Activated gamma-delta T cell treated with Interleukin-2 at 50 U/mL for 16 hours (primary cell): ENCODE measurements around the gene ASB13.

Source experiments
- DNase-seq: peaks from one replicate; pipeline ENCODE4 v3.0.0-alpha.2; 2020

ASB13 gene

GRCh38 chr10:5668429-5668828, 2.0 kb upstream of the ASB13 start:
- no peak for DNase-seq

- no peak for DNase-seq
These were observed 641 bp upstream of the ASB13 start for GRCh38 chr10:5666841-5667630.

GRCh38 chr10:5665373-5666007, 905 bp downstream of the ASB13 start:
- DNase-seq = no peak

- no peak for DNase-seq
These were observed 2.5 kb downstream of the ASB13 start for GRCh38 chr10:5663692-5664427.

GRCh38 chr10:5662708-5663579, 3.5 kb downstream of the ASB13 start:
- no peak for DNase-seq

GRCh38 chr10:5661043-5661442, 5.4 kb downstream of the ASB13 start:
- no peak for DNase-seq

GRCh38 chr10:5659702-5660528, 6.5 kb downstream of the ASB13 start:
- DNase-seq = no peak

- no peak for DNase-seq
These were observed 7.3 kb downstream of the ASB13 start for GRCh38 chr10:5658871-5659618.

GRCh38 chr10:5656737-5657579, 9.4 kb downstream of the ASB13 start:
- no peak for DNase-seq

GRCh38 chr10:5655121-5655520, 11.3 kb downstream of the ASB13 start:
- DNase-seq = no peak

- no peak for DNase-seq
These were observed 12.1 kb downstream of the ASB13 start for GRCh38 chr10:5654218-5654755.

GRCh38 chr10:5652746-5653145, 13.6 kb downstream of the ASB13 start:
- DNase-seq = no peak

GRCh38 chr10:5651388-5651764, 15.0 kb downstream of the ASB13 start:
- DNase-seq = no peak

- no peak for DNase-seq
These were observed 15.6 kb downstream of the ASB13 start for GRCh38 chr10:5650664-5651387.

GRCh38 chr10:5649746-5650145, 16.6 kb downstream of the ASB13 start:
- DNase-seq = no peak

GRCh38 chr10:5648494-5649457, 17.6 kb downstream of the ASB13 start:
- no peak for DNase-seq

- no peak for DNase-seq
These were observed 18.7 kb downstream of the ASB13 start for GRCh38 chr10:5647507-5648240.
